HG03460 (cell line): ENCODE measurements around the gene IGIP.

Source experiments
- ATAC-seq: cut with Tn5 transposase; IDR thresholded peaks from one replicate; pipeline ENCODE4 v1.9.1; 2021; ENCODE audit not compliant: unreplicated experiment

The IGIP gene

DNA sequence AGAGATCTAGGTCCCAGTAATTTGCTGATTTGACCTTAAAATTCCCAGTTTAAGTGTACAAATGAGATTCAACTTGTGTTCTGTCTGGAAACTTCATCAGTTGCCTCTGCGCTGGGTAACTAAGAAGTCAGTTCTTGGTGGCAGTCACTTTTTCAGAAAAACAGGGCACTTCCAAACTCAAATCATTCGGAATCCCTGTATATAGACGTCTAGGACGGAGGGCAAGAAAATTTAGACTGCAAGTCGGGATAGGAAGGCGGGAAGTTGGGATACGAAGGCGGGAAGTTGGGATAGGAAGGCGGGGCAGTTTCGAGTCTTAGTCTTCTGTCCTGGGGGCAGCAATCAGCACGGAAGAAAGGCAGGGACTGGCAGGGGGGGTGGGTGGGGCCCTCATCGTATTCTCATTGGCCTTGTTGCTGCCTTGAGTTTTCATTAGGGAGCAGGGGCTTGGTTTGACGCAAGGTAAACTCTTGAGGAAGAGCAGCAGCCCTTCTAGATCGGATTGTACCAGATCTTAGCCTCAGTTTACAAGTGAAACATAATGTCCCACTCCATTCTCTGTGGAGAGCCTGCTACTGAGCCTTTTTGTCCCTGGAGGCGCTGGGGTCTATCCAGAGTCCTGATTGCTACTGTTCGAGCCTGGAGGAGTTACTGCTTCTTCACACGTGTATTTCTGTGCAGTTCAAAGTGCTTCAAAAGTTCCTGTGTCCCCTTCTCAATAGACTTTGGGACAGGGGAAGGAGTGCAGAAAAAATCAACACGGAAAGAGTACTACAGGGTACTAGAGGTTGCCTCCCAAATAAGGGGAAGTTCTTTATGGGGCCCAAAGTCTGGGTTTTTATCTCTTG lies 14.5 kb upstream of the IGIP start:
- ATAC-seq: no peak

GRCh38 chr5:140111859-140112551 lies 13.7 kb upstream of the IGIP start:
- no peak for ATAC-seq

- ATAC-seq: no peak
Measured at GRCh38 chr5:140112685-140113179, 13.0 kb upstream of the IGIP start.

DNA sequence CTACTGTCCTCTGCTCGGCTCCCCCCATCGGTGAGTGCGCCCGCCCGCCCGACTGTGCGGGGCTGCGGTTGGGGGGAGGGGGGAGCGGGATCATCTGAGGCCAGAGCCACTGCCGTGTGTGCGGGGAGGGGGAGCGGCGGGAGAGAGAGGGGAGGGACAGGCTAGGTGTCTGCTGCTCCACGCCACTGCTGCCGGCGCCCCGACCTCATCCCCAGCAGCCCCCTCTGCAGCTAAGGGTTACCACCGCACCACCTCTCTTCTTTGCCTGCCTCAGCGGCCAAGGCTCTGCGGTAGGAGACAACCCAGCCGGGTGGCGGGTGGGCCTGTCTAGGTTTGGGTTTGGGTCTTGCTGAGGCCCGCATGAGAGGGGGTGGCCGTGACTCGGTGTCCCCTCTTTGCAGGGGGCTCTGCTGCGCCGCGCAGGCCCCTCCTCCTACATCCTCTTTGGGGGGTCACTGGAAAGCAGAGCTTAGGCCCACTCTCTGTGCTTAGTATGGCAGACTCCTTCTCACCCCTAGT lies 12.5 kb upstream of the IGIP start:
- no peak for ATAC-seq

- peak; percentile 88 for ATAC-seq
Measured at GRCh38 chr5:140113699-140114263, 12.0 kb upstream of the IGIP start, which contains the start of gene PURA. TSS of gene PURA (plus strand) at chr5:140114109. CDS start at chr5:140114182, 73 bp downstream.

DNA sequence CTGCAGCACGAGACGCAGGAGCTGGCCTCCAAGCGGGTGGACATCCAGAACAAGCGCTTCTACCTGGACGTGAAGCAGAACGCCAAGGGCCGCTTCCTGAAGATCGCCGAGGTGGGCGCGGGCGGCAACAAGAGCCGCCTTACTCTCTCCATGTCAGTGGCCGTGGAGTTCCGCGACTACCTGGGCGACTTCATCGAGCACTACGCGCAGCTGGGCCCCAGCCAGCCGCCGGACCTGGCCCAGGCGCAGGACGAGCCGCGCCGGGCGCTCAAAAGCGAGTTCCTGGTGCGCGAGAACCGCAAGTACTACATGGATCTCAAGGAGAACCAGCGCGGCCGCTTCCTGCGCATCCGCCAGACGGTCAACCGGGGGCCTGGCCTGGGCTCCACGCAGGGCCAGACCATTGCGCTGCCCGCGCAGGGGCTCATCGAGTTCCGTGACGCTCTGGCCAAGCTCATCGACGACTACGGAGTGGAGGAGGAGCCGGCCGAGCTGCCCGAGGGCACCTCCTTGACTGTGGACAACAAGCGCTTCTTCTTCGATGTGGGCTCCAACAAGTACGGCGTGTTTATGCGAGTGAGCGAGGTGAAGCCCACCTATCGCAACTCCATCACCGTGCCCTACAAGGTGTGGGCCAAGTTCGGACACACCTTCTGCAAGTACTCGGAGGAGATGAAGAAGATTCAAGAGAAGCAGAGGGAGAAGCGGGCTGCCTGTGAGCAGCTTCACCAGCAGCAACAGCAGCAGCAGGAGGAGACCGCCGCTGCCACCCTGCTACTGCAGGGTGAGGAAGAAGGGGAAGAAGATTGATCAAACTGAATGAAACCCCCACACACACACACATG lies 11.2 kb upstream of the IGIP start:
- ATAC-seq: peak; percentile 38

- ATAC-seq: no peak
Measured at GRCh38 chr5:140115186-140115500, 10.6 kb upstream of the IGIP start.

- no peak for ATAC-seq
Measured at GRCh38 chr5:140116716-140117115, 9.0 kb upstream of the IGIP start.

GRCh38 chr5:140117523-140117922 lies 8.2 kb upstream of the IGIP start:
- ATAC-seq: no peak

GRCh38 chr5:140118302-140118936 lies 7.3 kb upstream of the IGIP start:
- no peak for ATAC-seq

- no peak for ATAC-seq
Measured at GRCh38 chr5:140126315-140127012, 727 bp downstream of the IGIP start.

GRCh38 chr5:140128376-140128775 lies 2.6 kb downstream of the IGIP start:
- ATAC-seq: no peak

DNA sequence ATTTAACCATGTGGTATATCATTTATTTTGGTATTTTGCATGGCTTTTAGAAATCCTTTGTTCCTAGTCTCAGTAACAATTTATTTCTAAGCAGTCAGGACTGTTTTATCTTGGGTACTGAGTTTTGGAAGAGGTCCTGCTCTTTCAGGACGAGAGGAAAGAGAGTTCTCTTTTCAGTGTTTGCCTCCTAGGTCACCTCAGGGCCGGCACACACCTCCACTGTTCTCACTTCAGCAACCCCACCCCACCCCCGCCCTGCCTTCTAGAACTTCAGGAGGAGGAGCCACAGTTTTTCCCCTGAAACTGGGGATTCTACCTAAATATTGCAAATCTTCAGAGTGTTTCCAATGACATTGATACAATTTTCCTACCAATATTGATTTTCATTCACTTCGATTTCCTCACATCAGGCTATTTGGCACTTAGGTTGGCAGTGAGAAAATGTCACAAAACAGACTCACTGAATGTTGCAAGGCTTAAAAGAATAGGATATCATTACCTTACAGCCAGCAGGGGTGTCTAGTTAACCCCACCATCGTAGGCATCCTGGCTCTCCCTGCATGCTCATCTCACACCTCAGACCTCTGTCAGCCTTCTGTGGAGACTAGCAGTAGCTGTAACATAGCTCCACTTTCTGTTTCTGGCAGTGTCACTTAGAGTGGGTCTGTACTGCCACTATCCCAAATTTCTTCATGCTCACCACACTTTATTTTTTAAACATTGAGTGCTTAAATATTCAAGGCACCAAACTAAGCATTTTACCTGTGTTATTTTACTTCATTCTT lies 5.4 kb downstream of the IGIP start:
- ATAC-seq: no peak

GRCh38 chr5:140131967-140132409 lies 6.3 kb downstream of the IGIP start:
- ATAC-seq: no peak

GRCh38 chr5:140133514-140134167 lies 7.9 kb downstream of the IGIP start:
- ATAC-seq: no peak

DNA sequence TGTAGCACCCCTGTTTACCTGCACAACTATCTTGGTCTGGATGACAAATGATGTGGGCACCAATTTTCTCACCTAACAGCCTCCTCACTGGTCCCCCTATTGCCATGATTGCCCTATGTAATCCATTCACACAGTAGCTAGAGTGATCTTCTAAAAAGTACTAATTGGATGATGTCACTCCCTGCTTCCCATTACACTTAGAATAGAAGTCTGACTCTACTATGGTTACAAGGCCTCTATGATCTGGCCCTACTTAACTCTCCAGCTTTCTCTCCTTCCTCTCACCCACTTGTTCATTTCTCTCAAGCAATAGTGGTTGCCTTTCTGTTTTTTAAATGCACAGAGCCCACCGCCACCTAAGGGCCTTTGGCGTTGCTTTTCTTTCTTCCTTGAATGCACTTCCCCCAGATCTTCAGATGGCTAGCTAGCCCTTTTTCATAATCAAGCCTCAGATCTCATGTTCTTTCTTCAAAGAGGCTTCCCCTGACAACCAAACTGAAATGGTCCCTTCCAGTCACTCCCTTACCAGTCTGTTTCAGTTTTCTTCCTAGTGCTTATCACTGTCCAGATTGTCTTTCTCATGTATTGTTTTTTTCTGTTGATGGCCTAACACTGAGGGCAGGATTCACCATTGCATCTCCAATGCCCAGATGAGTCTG lies 8.7 kb downstream of the IGIP start:
- ATAC-seq: no peak

DNA sequence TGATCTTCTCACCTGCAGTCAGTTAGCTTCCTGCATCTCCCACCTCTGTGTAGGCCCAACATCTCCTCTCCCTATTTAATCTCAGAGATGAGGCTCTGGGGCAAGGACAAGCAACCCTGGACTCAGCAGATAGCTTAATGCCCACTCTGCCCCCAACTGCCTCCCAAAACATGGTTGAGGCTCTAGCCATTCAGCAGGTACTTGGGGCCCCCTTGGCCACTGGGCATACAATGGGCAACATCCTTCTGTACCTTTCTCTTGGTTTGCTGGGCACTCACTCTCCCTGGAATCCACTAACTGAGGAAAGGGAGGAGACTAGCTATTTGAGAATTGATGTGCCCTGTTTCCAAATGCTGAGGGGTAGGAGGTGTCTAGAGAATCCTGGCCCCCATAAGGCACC lies 9.4 kb downstream of the IGIP start:
- ATAC-seq: no peak

DNA sequence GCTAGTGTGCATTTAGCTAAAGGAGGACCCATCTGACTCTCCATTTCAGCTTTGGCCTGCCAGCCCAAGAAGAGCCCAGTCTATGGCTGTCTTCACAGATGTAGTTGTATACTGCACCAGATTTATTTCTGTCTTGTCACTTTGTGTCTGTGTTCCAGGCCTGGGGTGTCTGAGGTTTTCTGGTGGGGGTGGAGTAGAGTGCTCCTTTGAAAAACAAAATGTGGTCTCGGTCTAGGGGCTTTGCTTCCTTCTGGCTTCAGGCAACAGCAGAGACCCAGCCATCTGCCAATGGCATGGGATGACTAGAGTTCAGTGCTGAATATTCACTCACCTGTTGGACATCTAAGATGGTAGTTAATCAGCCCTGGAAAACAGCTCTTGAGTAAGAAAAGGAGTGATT lies 10.9 kb downstream of the IGIP start:
- ATAC-seq: no peak
